ENCODE results near the gene CHIA. TPM values are rescaled to one million over a fixed set of nuclear protein-coding genes. Genes with fewer than 3 reads are reported as not detected.

Gene CHIA
- total RNA-seq, 2 experiments from 2014 or later = not detected

- Mint-ChIP-seq H3K4me1 (peaks cover 19% of the 10 kb centered on the region), H3K27me3 (peaks cover 29% of the 10 kb centered on the region), H3K36me3 (ENCODE audit: low read depth) (peaks cover 4% of the 10 kb centered on the region), H3K27ac (no peak overlapping the region), H3K9me3 (ENCODE audit: low read depth) (peaks cover 8% of the 10 kb centered on the region), H3K4me3 (no peak overlapping the region)
- DNase-seq = no peak
- intact Hi-C loops (cut with DNase I, micrococcal nuclease) = no loop called here
- ATAC-seq = no peak
- ChIA-PET CTCF (interaction anchor here (1.7 kb wide), 1 partner anchor 34 kb away, joined by 3 read pairs; no protein-coding TSS in a partner anchor), POLR2A (no interaction called here)
Measured at GRCh38 chr1:111269825-111270406, 20.7 kb upstream of the CHIA start.

- peak overlapping the region; percentile 46 for H3K4me3 Mint-ChIP-seq
- ChIA-PET POLR2A (no interaction called here), CTCF (interaction anchor here (0.7 to 1.7 kb wide), 4 partner anchors 9 to 33 kb away, joined by 3 read pairs; no protein-coding TSS in a partner anchor)
- peaks cover 29% of the 10 kb centered on the region for H3K27me3 Mint-ChIP-seq
- H3K9me3 Mint-ChIP-seq (ENCODE audit: low read depth) = peaks cover 3% of the 10 kb centered on the region
- no peak overlapping the region for H3K27ac Mint-ChIP-seq
- intact Hi-C loops (cut with DNase I, micrococcal nuclease) = no loop called here
- DNase-seq (peak; percentile 20), ATAC-seq (no peak)
- H3K4me1 Mint-ChIP-seq = peaks cover 28% of the 10 kb centered on the region
- H3K36me3 Mint-ChIP-seq (ENCODE audit: low read depth) = peaks cover 1% of the 10 kb centered on the region
Measured at GRCh38 chr1:111270771-111271463, 19.7 kb upstream of the CHIA start.

GRCh38 chr1:111271464-111271801, 19.2 kb upstream of the CHIA start:
- CTCF ChIA-PET = interaction anchor here (0.6 to 1.7 kb wide), 5 partner anchors 8 to 108 kb away, joined by 3 read pairs; no protein-coding TSS in a partner anchor
- ATAC-seq (no peak), DNase-seq (peak; percentile 8)
- intact Hi-C loops (cut with DNase I, micrococcal nuclease) = no loop called here
- POLR2A ChIA-PET = interaction anchor here (0.7 kb wide), 1 partner anchor 152 kb away, joined by 5 read pairs; no protein-coding TSS in a partner anchor
- Mint-ChIP-seq H3K4me3 (peak overlapping the region; percentile 46), H3K27me3 (peaks cover 29% of the 10 kb centered on the region), H3K36me3 (ENCODE audit: low read depth) (peaks cover 1% of the 10 kb centered on the region), H3K4me1 (peaks cover 32% of the 10 kb centered on the region), H3K27ac (no peak overlapping the region), H3K9me3 (ENCODE audit: low read depth) (peaks cover 4% of the 10 kb centered on the region)

- Mint-ChIP-seq H3K27me3 (peaks cover 29% of the 10 kb centered on the region), H3K27ac (no peak overlapping the region), H3K4me3 (no peak overlapping the region), H3K36me3 (ENCODE audit: low read depth) (peaks cover 1% of the 10 kb centered on the region), H3K9me3 (ENCODE audit: low read depth) (peaks cover 5% of the 10 kb centered on the region), H3K4me1 (peaks cover 36% of the 10 kb centered on the region)
- CTCF ChIA-PET = interaction anchor here (0.6 to 1.1 kb wide), 3 partner anchors 10 to 109 kb away, joined by 3 read pairs; no protein-coding TSS in a partner anchor
- intact Hi-C loops (cut with DNase I, micrococcal nuclease) = no loop called here
- ATAC-seq (no peak), DNase-seq (no peak)
- POLR2A ChIA-PET = interaction anchor here (0.7 kb wide), 1 partner anchor 151 kb away, joined by 5 read pairs; no protein-coding TSS in a partner anchor
Measured at GRCh38 chr1:111272081-111272480, 18.6 kb upstream of the CHIA start.

- DNase-seq = peak; percentile 32
- H3K9me3 Mint-ChIP-seq (ENCODE audit: low read depth) = peaks cover 5% of the 10 kb centered on the region
- intact Hi-C loops (cut with DNase I, micrococcal nuclease) = loop anchor here (2.0 kb wide), 2 partner anchors 46 to 52 kb away; no protein-coding TSS in a partner anchor
- H3K4me1 Mint-ChIP-seq = peaks cover 39% of the 10 kb centered on the region
- ChIA-PET POLR2A (interaction anchor here (0.6 to 1.2 kb wide), 2 partner anchors 55 to 766 kb away, joined by 3 to 4 read pairs; no protein-coding TSS in a partner anchor), CTCF (interaction anchor here (0.9 to 1.6 kb wide), 8 partner anchors 14 to 76 kb away, joined by 3 to 6 read pairs (median 4); no protein-coding TSS in a partner anchor)
- H3K27me3 Mint-ChIP-seq = peaks cover 28% of the 10 kb centered on the region
- no peak overlapping the region for H3K4me3 Mint-ChIP-seq
- ATAC-seq = peak; percentile 82
- peak overlapping the region; percentile 24 for H3K27ac Mint-ChIP-seq
- H3K36me3 Mint-ChIP-seq (ENCODE audit: low read depth) = peaks cover 1% of the 10 kb centered on the region
Measured at GRCh38 chr1:111274653-111275052, 16.0 kb upstream of the CHIA start.

GRCh38 chr1:111275079-111275478, 15.6 kb upstream of the CHIA start:
- ChIA-PET POLR2A (interaction anchor here (0.6 to 1.2 kb wide), 2 partner anchors 55 to 765 kb away, joined by 3 to 4 read pairs; no protein-coding TSS in a partner anchor), CTCF (interaction anchor here (0.9 to 1.6 kb wide), 7 partner anchors 13 to 76 kb away, joined by 3 to 6 read pairs (median 3); no protein-coding TSS in a partner anchor)
- H3K4me1 Mint-ChIP-seq = peaks cover 39% of the 10 kb centered on the region
- peaks cover 25% of the 10 kb centered on the region for H3K27me3 Mint-ChIP-seq
- peak; percentile 63 for DNase-seq
- H3K36me3 Mint-ChIP-seq (ENCODE audit: low read depth) = peaks cover 1% of the 10 kb centered on the region
- peak; percentile 74 for ATAC-seq
- peaks cover 5% of the 10 kb centered on the region for H3K9me3 Mint-ChIP-seq (ENCODE audit: low read depth)
- peak overlapping the region; percentile 51 for H3K27ac Mint-ChIP-seq
- H3K4me3 Mint-ChIP-seq = no peak overlapping the region
- intact Hi-C loops (cut with DNase I, micrococcal nuclease) = loop anchor here (2.0 kb wide), 2 partner anchors 46 to 52 kb away; no protein-coding TSS in a partner anchor

- ATAC-seq (no peak), DNase-seq (no peak)
- intact Hi-C loops (cut with DNase I, micrococcal nuclease) = loop anchor here (2.0 kb wide), 2 partner anchors 47 to 53 kb away; no protein-coding TSS in a partner anchor
- Mint-ChIP-seq H3K27ac (peak overlapping the region; percentile 69), H3K36me3 (ENCODE audit: low read depth) (peaks cover 1% of the 10 kb centered on the region), H3K4me3 (no peak overlapping the region), H3K9me3 (ENCODE audit: low read depth) (peaks cover 5% of the 10 kb centered on the region), H3K4me1 (peaks cover 37% of the 10 kb centered on the region), H3K27me3 (peaks cover 18% of the 10 kb centered on the region)
- ChIA-PET POLR2A (no interaction called here), CTCF (no interaction called here)
Measured at GRCh38 chr1:111275780-111276433, 14.7 kb upstream of the CHIA start.

- intact Hi-C loops (cut with DNase I, micrococcal nuclease) = no loop called here
- H3K36me3 Mint-ChIP-seq (ENCODE audit: low read depth) = no peaks in the 10 kb centered on the region
- ChIA-PET POLR2A (no interaction called here), CTCF (interaction anchor here (1.2 kb wide), 3 partner anchors 8 to 56 kb away, joined by 3 to 5 read pairs (median 3); no protein-coding TSS in a partner anchor)
- DNase-seq (no peak), ATAC-seq (no peak)
- no peaks in the 10 kb centered on the region for H3K27me3 Mint-ChIP-seq
- no peak overlapping the region for H3K4me3 Mint-ChIP-seq
- no peak overlapping the region for H3K27ac Mint-ChIP-seq
- peaks cover 5% of the 10 kb centered on the region for H3K9me3 Mint-ChIP-seq (ENCODE audit: low read depth)
- H3K4me1 Mint-ChIP-seq = peaks cover 28% of the 10 kb centered on the region
Measured at GRCh38 chr1:111279144-111279543, 11.5 kb upstream of the CHIA start.

GRCh38 chr1:111280267-111280666, 10.4 kb upstream of the CHIA start:
- Mint-ChIP-seq H3K4me3 (no peak overlapping the region), H3K4me1 (peaks cover 17% of the 10 kb centered on the region), H3K27ac (no peak overlapping the region), H3K9me3 (ENCODE audit: low read depth) (peaks cover 5% of the 10 kb centered on the region), H3K36me3 (ENCODE audit: low read depth) (no peaks in the 10 kb centered on the region), H3K27me3 (no peaks in the 10 kb centered on the region)
- intact Hi-C loops (cut with DNase I, micrococcal nuclease) = no loop called here
- DNase-seq (no peak), ATAC-seq (no peak)
- ChIA-PET CTCF (interaction anchor here (1.2 kb wide), 3 partner anchors 9 to 57 kb away, joined by 3 to 5 read pairs (median 3); no protein-coding TSS in a partner anchor), POLR2A (no interaction called here)

- no peaks in the 10 kb centered on the region for H3K27me3 Mint-ChIP-seq
- peaks cover 7% of the 10 kb centered on the region for H3K4me1 Mint-ChIP-seq
- H3K9me3 Mint-ChIP-seq (ENCODE audit: low read depth) = peaks cover 2% of the 10 kb centered on the region
- DNase-seq (no peak), ATAC-seq (no peak)
- no peak overlapping the region for H3K4me3 Mint-ChIP-seq
- no peak overlapping the region for H3K27ac Mint-ChIP-seq
- no peaks in the 10 kb centered on the region for H3K36me3 Mint-ChIP-seq (ENCODE audit: low read depth)
- POLR2A ChIA-PET = no interaction called here
- intact Hi-C loops (cut with DNase I, micrococcal nuclease) = no loop called here
- CTCF ChIA-PET = interaction anchor here (0.6 to 0.9 kb wide), 4 partner anchors 9 to 49 kb away, joined by 3 read pairs; no protein-coding TSS in a partner anchor
Measured at GRCh38 chr1:111281411-111281810, 9.2 kb upstream of the CHIA start.

GRCh38 chr1:111283838-111284237, 6.8 kb upstream of the CHIA start:
- H3K27me3 Mint-ChIP-seq = no peaks in the 10 kb centered on the region
- POLR2A ChIA-PET = no interaction called here

More at GRCh38 chr1:111283838-111284237, 6.8 kb upstream of the CHIA start:
- CTCF ChIA-PET = no interaction called here
- DNase-seq (no peak), ATAC-seq (no peak)
- Mint-ChIP-seq H3K9me3 (ENCODE audit: low read depth) (no peaks in the 10 kb centered on the region), H3K4me1 (peaks cover 2% of the 10 kb centered on the region), H3K36me3 (ENCODE audit: low read depth) (no peaks in the 10 kb centered on the region), H3K4me3 (no peak overlapping the region), H3K27ac (no peak overlapping the region)
- intact Hi-C loops (cut with DNase I, micrococcal nuclease) = no loop called here

Measured in activated CD4-positive, alpha-beta T cell treated with anti-CD3 and anti-CD28 coated beads for 36 hours (primary cell).